Activated B cell treated with CpG ODN at 0.5 μM for 24 hours (primary cell): Measurements from ENCODE around the gene ZC3H13. TPM values are rescaled to one million over a fixed set of nuclear protein-coding genes. Genes with fewer than 3 reads are reported as not detected.

Experiments
- ATAC-seq: fragments of 200-7000 bp; cut with Tn5 transposase; one replicate; pipeline ENCODE4 v1.10.0; 2021; ENCODE audit warnings: low read depth, mild to moderate bottlenecking, moderate library complexity
- CTCF ChIA-PET: fragments of 350-600 bp; sonication (Branson Sonifier 250); formaldehyde crosslinking; loops from one replicate; lab custom pipeline; 2021; ENCODE audit warnings: antibody characterized with exemption; lab: Charles Lee
- POLR2A ChIA-PET: fragments of 350-600 bp; sonication (Branson Sonifier 250); formaldehyde crosslinking; loops from one replicate; lab custom pipeline; 2021; ENCODE audit warnings: antibody characterized with exemption; lab: Charles Lee
- DNase-seq: peaks from one replicate; pipeline ENCODE4 v3.0.0; 2022
- H3K27ac Mint-ChIP-seq: one replicate; pipeline ENCODE4 v1.8.0; 2020; ENCODE audit warnings: mixed read lengths
- H3K27me3 Mint-ChIP-seq: one replicate; pipeline ENCODE4 v1.8.0; 2021; ENCODE audit warnings: mixed read lengths
- H3K36me3 Mint-ChIP-seq: one replicate; pipeline ENCODE4 v1.8.0; 2021; ENCODE audit warnings: low read depth, mixed read lengths
- H3K4me1 Mint-ChIP-seq: one replicate; pipeline ENCODE4 v1.8.0; 2021; ENCODE audit warnings: mixed read lengths
- H3K4me3 Mint-ChIP-seq: one replicate; pipeline ENCODE4 v1.8.0; 2020; ENCODE audit warnings: mild to moderate bottlenecking, mixed read lengths
- H3K9me3 Mint-ChIP-seq: one replicate; pipeline ENCODE4 v1.8.0; 2020; ENCODE audit warnings: mixed read lengths
- intact Hi-C: fragments of 100-400 bp; cut with micrococcal nuclease; formaldehyde crosslinking; loops from one replicate; pipeline ENCODE4 v1.15.1; 2024
- total RNA-seq: library from RNA; stranded (reverse); gene quantifications from 2 replicates; pipeline ENCODE4 v1.2.3, GENCODE V29; 2022
- TF ChIP-seq, protein P1 (sequence below): fragments of 200-600 bp; IDR thresholded peaks from one replicate; pipeline ENCODE4 v1.8.0; 2022; ENCODE audit warnings: antibody characterized with exemption, mild to moderate bottlenecking

Gene ZC3H13
- total RNA-seq, 1 donor from 2014 or later, result 48.7 TPM

DNA sequence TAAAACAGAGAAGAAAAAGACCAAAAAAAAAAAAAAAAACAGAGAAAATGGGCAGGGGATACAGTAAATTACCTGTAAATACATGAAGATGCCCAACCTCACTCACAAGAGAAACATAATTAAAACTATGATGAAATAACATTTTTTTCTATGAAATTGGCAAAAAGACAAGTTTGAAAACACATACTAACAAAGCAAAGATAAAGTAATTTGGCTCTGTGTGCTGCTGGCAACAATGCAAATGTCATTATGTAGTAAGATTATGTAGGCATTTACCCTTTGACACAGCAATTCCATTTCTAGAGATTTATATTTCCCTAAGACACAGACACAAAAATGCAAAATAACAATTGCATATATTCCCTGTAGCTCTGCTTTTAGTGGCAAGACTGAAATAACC lies 20.2 kb downstream of the ZC3H13 start:
- Mint-ChIP-seq H3K36me3 (peaks cover 80% of the 10 kb centered on the region), H3K9me3 (peaks cover 17% of the 10 kb centered on the region), H3K4me1 (peaks cover 5% of the 10 kb centered on the region), H3K27ac (no peak overlapping the region), H3K27me3 (no peaks in the 10 kb centered on the region), H3K4me3 (no peak overlapping the region)
- TF ChIP-seq, protein P1, sequence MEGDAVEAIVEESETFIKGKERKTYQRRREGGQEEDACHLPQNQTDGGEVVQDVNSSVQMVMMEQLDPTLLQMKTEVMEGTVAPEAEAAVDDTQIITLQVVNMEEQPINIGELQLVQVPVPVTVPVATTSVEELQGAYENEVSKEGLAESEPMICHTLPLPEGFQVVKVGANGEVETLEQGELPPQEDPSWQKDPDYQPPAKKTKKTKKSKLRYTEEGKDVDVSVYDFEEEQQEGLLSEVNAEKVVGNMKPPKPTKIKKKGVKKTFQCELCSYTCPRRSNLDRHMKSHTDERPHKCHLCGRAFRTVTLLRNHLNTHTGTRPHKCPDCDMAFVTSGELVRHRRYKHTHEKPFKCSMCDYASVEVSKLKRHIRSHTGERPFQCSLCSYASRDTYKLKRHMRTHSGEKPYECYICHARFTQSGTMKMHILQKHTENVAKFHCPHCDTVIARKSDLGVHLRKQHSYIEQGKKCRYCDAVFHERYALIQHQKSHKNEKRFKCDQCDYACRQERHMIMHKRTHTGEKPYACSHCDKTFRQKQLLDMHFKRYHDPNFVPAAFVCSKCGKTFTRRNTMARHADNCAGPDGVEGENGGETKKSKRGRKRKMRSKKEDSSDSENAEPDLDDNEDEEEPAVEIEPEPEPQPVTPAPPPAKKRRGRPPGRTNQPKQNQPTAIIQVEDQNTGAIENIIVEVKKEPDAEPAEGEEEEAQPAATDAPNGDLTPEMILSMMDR, result no peak
- POLR2A ChIA-PET, result no interaction called here
- no peak for DNase-seq
- ATAC-seq, result no peak
- CTCF ChIA-PET, result no interaction called here
- intact Hi-C loops, result no loop called here

DNA sequence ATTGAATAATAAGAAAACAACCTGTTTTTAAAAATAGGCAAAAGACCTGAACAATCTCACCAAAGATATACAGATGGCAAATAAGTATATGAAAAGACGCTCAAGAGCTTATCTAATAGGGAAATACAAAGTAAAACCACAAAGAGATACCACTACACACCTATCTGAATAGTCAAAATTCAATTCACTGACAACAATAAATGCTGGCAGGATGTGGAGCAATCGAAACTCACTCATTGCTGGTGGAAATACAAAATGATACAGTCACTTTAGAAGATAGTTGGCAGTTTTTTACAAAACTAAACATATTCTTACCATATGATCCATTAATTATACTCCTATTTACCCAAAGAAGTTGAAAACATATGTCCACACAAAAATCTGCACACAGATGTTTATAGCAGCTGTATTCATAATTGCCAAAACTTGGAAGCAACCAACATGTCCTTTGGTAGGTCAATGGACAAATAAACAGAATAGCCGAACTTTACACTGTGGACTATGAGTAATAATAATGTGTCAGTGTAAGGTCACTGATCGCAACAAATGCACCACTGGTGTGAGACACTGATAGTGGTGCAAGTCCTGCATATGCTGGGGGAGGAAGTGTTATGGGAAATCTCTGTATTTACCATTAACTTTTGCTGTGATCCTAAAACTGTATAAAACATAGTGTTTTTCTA lies 20.8 kb downstream of the ZC3H13 start:
- Mint-ChIP-seq H3K4me3 (no peak overlapping the region), H3K27me3 (no peaks in the 10 kb centered on the region), H3K36me3 (peaks cover 78% of the 10 kb centered on the region), H3K9me3 (peaks cover 17% of the 10 kb centered on the region), H3K27ac (no peak overlapping the region), H3K4me1 (peaks cover 5% of the 10 kb centered on the region)
- CTCF ChIA-PET, result no interaction called here
- intact Hi-C loops, result no loop called here
- ATAC-seq (no peak), DNase-seq (no peak)
- TF ChIP-seq, protein P1, result no peak
- POLR2A ChIA-PET, result no interaction called here

DNA sequence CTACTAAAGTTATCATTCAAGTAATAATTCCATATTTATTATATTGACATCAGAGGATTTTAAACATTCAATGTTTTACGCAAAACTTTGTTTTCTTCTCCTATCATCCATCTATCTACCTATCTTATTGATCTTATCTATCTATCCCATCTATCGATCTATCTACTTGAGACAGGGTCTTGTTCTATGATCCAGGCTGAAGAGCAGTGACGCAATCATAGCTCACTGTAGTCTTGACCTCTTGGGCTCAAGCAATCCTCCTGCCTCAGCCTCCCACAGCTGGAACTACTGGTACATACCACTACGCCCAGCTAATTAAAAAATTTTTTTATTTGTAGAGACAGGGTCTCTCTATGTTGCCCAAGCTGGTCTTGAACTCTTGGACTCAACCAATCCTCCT lies 27.4 kb downstream of the ZC3H13 start:
- Mint-ChIP-seq H3K36me3 (peaks cover 53% of the 10 kb centered on the region), H3K4me3 (no peak overlapping the region), H3K4me1 (peaks cover 5% of the 10 kb centered on the region), H3K27me3 (no peaks in the 10 kb centered on the region), H3K9me3 (peaks cover 14% of the 10 kb centered on the region), H3K27ac (no peak overlapping the region)
- ChIA-PET CTCF (no interaction called here), POLR2A (no interaction called here)
- intact Hi-C loops, result no loop called here
- TF ChIP-seq, protein P1, result no peak
- DNase-seq (no peak), ATAC-seq (no peak)

DNA sequence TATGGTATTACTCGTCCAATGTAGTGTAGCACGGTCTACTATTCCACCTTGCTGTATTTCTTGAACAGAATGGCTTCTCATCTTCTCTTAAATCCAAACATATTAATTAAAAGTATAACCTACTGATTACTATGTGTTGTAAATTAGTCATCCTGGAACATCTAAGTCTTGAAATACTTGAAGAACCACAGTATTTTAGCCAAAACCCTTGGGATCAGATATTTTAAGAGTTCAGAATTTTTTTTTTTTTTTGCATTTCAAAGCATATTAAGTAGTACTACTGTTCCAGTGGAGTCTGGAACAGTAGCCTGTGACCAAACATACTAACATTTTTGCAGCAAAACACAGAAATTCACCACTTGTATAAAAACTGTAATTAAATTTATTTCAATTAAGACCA lies 30.1 kb downstream of the ZC3H13 start:
- DNase-seq (no peak), ATAC-seq (no peak)
- H3K36me3 Mint-ChIP-seq, result peaks cover 47% of the 10 kb centered on the region
- ChIA-PET CTCF (no interaction called here), POLR2A (no interaction called here)
- H3K27me3 Mint-ChIP-seq, result no peaks in the 10 kb centered on the region
- intact Hi-C loops, result no loop called here
- no peak overlapping the region for H3K4me3 Mint-ChIP-seq
- TF ChIP-seq, protein P1, result no peak
- H3K9me3 Mint-ChIP-seq, result no peaks in the 10 kb centered on the region
- H3K4me1 Mint-ChIP-seq, result no peaks in the 10 kb centered on the region
- no peak overlapping the region for H3K27ac Mint-ChIP-seq

DNA sequence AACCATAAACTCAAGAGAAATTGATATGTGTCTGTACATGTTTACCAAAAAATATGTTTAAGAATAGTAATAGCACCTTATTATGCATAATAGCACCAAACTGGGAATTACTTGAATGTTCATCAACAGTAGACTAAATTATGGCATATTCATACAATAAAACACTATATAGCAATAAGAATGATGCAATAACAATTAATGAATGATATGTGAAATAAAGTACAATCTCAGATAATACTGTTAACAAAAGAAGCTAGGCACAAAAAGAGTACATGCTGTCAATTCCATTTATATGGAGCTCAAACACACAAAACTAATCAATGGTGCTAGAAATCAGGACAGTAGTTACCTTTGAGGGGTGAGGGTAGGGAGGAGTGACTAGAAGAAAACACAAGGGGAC lies 36.3 kb downstream of the ZC3H13 start:
- CTCF ChIA-PET, result no interaction called here
- POLR2A ChIA-PET, result no interaction called here
- DNase-seq, result no peak

More for the DNA sequence above, 36.3 kb downstream of the ZC3H13 start:
- H3K27me3 Mint-ChIP-seq, result no peaks in the 10 kb centered on the region
- H3K9me3 Mint-ChIP-seq, result no peaks in the 10 kb centered on the region
- no peak for ATAC-seq
- peaks cover 52% of the 10 kb centered on the region for H3K36me3 Mint-ChIP-seq
- H3K4me3 Mint-ChIP-seq, result no peak overlapping the region
- no peaks in the 10 kb centered on the region for H3K4me1 Mint-ChIP-seq
- no peak overlapping the region for H3K27ac Mint-ChIP-seq
- TF ChIP-seq, protein P1, result no peak
- intact Hi-C loops, result no loop called here
